ENCODE measurements around the gene HHAT. TPM values are rescaled to one million over a fixed set of nuclear protein-coding genes. Genes with fewer than 3 reads are reported as not detected.

Gene HHAT
- polyA plus RNA-seq, 3 donors: 1.1 to 1.6 (median 1.5) TPM

DNA sequence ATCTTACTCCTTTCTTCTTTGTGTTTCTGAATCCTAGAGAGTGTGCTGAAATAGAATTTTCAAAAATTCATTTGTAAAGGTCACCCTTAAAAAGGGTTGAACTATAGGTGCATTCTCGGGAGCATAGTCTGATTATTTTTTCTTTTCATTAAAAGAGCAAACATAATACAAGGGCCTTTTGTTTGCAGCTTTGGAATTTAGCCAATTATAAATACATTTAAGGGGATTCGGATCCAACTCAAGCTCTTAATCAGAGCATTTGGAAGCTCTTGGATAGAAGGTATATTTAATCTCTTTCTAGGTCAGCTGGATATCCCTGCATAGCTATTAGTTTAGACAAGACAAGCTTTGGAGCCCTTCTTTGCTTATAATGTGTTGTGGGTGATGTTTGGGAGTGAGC is 321.7 kb downstream of the HHAT start:
- Histone ChIP-seq H3K4me1 (ENCODE audit: control insufficient read depth in 1 of 2, insufficient read depth in 2 of 2, low read length in 2 of 2) (no peaks in the 10 kb centered on the region), H3K9me3 (replicated peaks in 1 of 2; ENCODE audit: control insufficient read depth in 1 of 2, insufficient read depth in 1 of 2, low read length in 2 of 2) (peaks cover 8 to 10% of the 10 kb centered on the region in 2 donors), H3K27ac (ENCODE audit: low read depth in 1 of 2, low read length in 2 of 2) (no peak overlapping the region), H3K79me2 (ENCODE audit: insufficient read depth, low read length) (no peaks in the 10 kb centered on the region), H2AFZ (ENCODE audit: insufficient read depth, low read depth, low read length, poor library complexity, severe bottlenecking) (no peak overlapping the region), H3K9ac (ENCODE audit: insufficient read depth, low read length, poor library complexity, severe bottlenecking) (no peak overlapping the region), H4K20me1 (ENCODE audit: insufficient read depth, low read length) (no peaks in the 10 kb centered on the region), H3K27me3 (ENCODE audit: control insufficient read depth in 2 of 2, insufficient read depth in 2 of 2, low read length in 2 of 2) (no peaks in the 10 kb centered on the region), H3K36me3 (replicated peaks in 1 of 2; ENCODE audit: control insufficient read depth in 1 of 2, insufficient read depth in 2 of 2, low read length in 2 of 2) (no peaks in the 10 kb centered on the region), H3K4me2 (replicated peaks; ENCODE audit: extremely low read depth, low read length, poor library complexity, severe bottlenecking) (no peak overlapping the region), H3K4me3 (replicated peaks in 1 of 3; ENCODE audit: low read depth in 2 of 3, low read length in 3 of 3) (no peak overlapping the region)
- no CpG with 5 or more reads among the region's 2 CpGs for WGBS (ENCODE audit: insufficient coverage)
- intact Hi-C loops (cut with micrococcal nuclease): no loop called here
- no peaks in the 10 kb centered on the region for H3K36me3 Mint-ChIP-seq
- H3K27me3 Mint-ChIP-seq (ENCODE audit: low read depth in 3 of 3): no peaks in the 10 kb centered on the region
- DNase-seq: no peak
- TF ChIP-seq CTCF (IDR thresholded peaks at IDR 0.05): no peak
- H3K4me3 Mint-ChIP-seq: no peak overlapping the region
- no peaks in the 10 kb centered on the region for H3K4me1 Mint-ChIP-seq
- H3K9me3 Mint-ChIP-seq: peaks cover 4 to 12% (median 5%) of the 10 kb centered on the region in 7 donors
- no peak overlapping the region for H3K27ac Mint-ChIP-seq

- no peak overlapping the region for H3K4me2 ChIP-seq (replicated peaks; ENCODE audit: extremely low read depth, low read length, poor library complexity, severe bottlenecking)
Observed at GRCh38 chr1:210652329-210652954, 323.7 kb downstream of the HHAT start.

More at GRCh38 chr1:210652329-210652954, 323.7 kb downstream of the HHAT start:
- no peak overlapping the region for H3K27ac ChIP-seq (ENCODE audit: low read depth in 1 of 2, low read length in 2 of 2)
- Mint-ChIP-seq H3K4me3 (no peak overlapping the region), H3K27ac (no peak overlapping the region), H3K9me3 (peaks cover 4 to 16% (median 8%) of the 10 kb centered on the region in 7 donors), H3K4me1 (no peaks in the 10 kb centered on the region), H3K36me3 (no peaks in the 10 kb centered on the region), H3K27me3 (ENCODE audit: low read depth in 3 of 3) (no peaks in the 10 kb centered on the region)
- no peaks in the 10 kb centered on the region for H3K4me1 ChIP-seq (ENCODE audit: control insufficient read depth in 1 of 2, insufficient read depth in 2 of 2, low read length in 2 of 2)
- H3K36me3 ChIP-seq (replicated peaks in 1 of 2; ENCODE audit: control insufficient read depth in 1 of 2, insufficient read depth in 2 of 2, low read length in 2 of 2): no peaks in the 10 kb centered on the region
- H3K9ac ChIP-seq (ENCODE audit: insufficient read depth, low read length, poor library complexity, severe bottlenecking): no peak overlapping the region
- no peak for TF ChIP-seq CTCF (IDR thresholded peaks at IDR 0.05)
- intact Hi-C loops (cut with micrococcal nuclease): no loop called here
- H2AFZ ChIP-seq (ENCODE audit: insufficient read depth, low read depth, low read length, poor library complexity, severe bottlenecking): no peak overlapping the region
- no peak overlapping the region for H3K4me3 ChIP-seq (replicated peaks in 1 of 3; ENCODE audit: low read depth in 2 of 3, low read length in 3 of 3)
- peaks cover 8 to 21% of the 10 kb centered on the region in 2 donors for H3K9me3 ChIP-seq (replicated peaks in 1 of 2; ENCODE audit: control insufficient read depth in 1 of 2, insufficient read depth in 1 of 2, low read length in 2 of 2)
- H4K20me1 ChIP-seq (ENCODE audit: insufficient read depth, low read length): no peaks in the 10 kb centered on the region
- DNase-seq: no peak
- H3K79me2 ChIP-seq (ENCODE audit: insufficient read depth, low read length): no peaks in the 10 kb centered on the region
- H3K27me3 ChIP-seq (ENCODE audit: control insufficient read depth in 2 of 2, insufficient read depth in 2 of 2, low read length in 2 of 2): no peaks in the 10 kb centered on the region
- WGBS (ENCODE audit: insufficient coverage): 93% methylated on average over 5 of the region's 7 CpGs
